ACC112 (cell line): ENCODE data around the gene LRP3.
"Not testable (repeated sequence)": the region's sequence is repeated elsewhere in the genome, so short reads cannot be mapped to it uniquely, and the experiment has no call there.

Experiments
- H2AFZ ChIP-seq: fragments of 200-600 bp; sonication (generic); one replicate; pipeline ENCODE4 v1.6.0; 2017; ENCODE audit warnings: antibody characterized with exemption, low read length; ENCODE audit not compliant: unreplicated experiment
- H3K27ac ChIP-seq: fragments of 200-600 bp; sonication (generic); 2 replicates; pipeline ENCODE4 v1.5.1; 2014; ENCODE audit warnings: low read depth, mild to moderate bottlenecking, antibody characterized with exemption, low read length, moderate library complexity
- H3K27me3 ChIP-seq: fragments of 200-600 bp; sonication (generic); 2 replicates; pipeline ENCODE4 v1.6.1; 2014; ENCODE audit warnings: mild to moderate bottlenecking, antibody characterized with exemption, low read length, moderate library complexity, mixed read lengths; ENCODE audit not compliant: insufficient read depth
- H3K36me3 ChIP-seq: fragments of 200-600 bp; sonication (generic); 2 replicates; pipeline ENCODE4 v1.6.1; 2016; ENCODE audit warnings: mild to moderate bottlenecking, antibody characterized with exemption, low read length, moderate library complexity, mixed read lengths; ENCODE audit not compliant: insufficient read depth
- H3K4me1 ChIP-seq: fragments of 200-600 bp; sonication (generic); one replicate; pipeline ENCODE4 v1.6.1; 2016; ENCODE audit warnings: low read length, mixed read lengths; ENCODE audit not compliant: insufficient read depth, unreplicated experiment, control insufficient read depth
- H3K4me3 ChIP-seq: fragments of 200-600 bp; sonication (generic); 2 replicates; pipeline ENCODE4 v1.5.1; 2014; ENCODE audit warnings: mild to moderate bottlenecking, low read depth, low read length
- H3K79me2 ChIP-seq: fragments of 200-600 bp; sonication (generic); one replicate; pipeline ENCODE4 v1.6.0; 2016; ENCODE audit warnings: low read length; ENCODE audit not compliant: control insufficient read depth, unreplicated experiment, insufficient read depth

LRP3 gene, protein sequence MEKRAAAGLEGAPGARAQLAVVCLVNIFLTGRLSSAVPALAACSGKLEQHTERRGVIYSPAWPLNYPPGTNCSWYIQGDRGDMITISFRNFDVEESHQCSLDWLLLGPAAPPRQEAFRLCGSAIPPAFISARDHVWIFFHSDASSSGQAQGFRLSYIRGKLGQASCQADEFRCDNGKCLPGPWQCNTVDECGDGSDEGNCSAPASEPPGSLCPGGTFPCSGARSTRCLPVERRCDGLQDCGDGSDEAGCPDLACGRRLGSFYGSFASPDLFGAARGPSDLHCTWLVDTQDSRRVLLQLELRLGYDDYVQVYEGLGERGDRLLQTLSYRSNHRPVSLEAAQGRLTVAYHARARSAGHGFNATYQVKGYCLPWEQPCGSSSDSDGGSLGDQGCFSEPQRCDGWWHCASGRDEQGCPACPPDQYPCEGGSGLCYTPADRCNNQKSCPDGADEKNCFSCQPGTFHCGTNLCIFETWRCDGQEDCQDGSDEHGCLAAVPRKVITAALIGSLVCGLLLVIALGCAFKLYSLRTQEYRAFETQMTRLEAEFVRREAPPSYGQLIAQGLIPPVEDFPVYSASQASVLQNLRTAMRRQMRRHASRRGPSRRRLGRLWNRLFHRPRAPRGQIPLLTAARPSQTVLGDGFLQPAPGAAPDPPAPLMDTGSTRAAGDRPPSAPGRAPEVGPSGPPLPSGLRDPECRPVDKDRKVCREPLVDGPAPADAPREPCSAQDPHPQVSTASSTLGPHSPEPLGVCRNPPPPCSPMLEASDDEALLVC

GRCh38 chr19:33193865-33194362 is at the start of gene LRP3:
LRP3 (plus strand) TSS chr19:33194330; CDS start chr19:33194786, 456 bp downstream.
- peak within 1 kb of the TSS; percentile 86 for H3K4me3 ChIP-seq

DNA sequence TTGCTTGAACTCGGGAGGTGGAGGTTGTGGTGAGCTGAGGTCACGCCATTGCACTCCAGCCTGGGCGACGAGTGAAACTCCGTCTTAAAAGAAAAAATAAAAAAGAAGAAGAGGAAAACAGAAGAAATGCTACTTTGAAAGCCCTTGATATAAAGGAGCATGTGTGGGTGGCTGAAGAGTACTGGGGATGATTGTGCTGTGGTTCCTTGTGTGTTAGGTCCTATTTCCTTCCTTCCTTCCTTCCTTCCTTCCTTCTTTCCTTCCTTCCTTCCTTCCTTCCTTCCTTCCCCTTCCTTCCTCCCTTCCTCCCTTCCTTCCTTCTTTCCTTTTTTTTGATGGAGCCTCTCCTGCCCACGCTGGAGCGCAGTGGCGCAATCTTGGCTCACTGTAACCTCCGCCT is 47.9 kb upstream of the LRP3 start:
- Histone ChIP-seq H2AFZ (no peak overlapping the region), H3K4me1 (no peaks in the 10 kb centered on the region), H3K27ac (no peak overlapping the region), H3K27me3 (no peaks in the 10 kb centered on the region), H3K4me3 (no peak overlapping the region), H3K36me3 (no peaks in the 10 kb centered on the region), H3K79me2 (no peaks in the 10 kb centered on the region)

More at GRCh38 chr19:33193865-33194362, at the start of gene LRP3:
- H3K79me2 ChIP-seq = no peaks in the 10 kb centered on the region
- no peaks in the 10 kb centered on the region for H3K27me3 ChIP-seq
- H3K27ac ChIP-seq = no peak within 1 kb of the TSS
- H2AFZ ChIP-seq = no peak within 1 kb of the TSS
- no peaks in the 10 kb centered on the region for H3K36me3 ChIP-seq
- H3K4me1 ChIP-seq = peaks cover 5% of the 10 kb centered on the region

DNA sequence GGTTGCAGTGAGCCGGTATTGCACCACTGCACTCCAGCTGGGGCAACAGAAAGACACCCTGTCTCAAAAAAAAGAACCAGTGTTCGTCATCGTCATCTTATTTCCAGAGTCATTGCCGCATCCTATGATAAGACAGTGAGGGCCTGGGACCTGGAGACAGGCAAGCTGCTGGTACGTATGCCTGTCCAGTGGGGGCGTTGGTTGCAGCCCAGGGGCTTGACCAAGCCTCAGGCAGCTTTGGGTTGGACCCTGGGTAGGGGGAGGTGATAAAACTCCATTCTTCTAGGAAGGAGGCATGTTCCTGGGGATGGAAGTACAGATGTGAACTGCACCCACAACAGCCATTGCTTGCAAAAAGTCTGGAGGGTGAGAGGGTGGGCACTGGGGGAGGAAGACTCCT is 46.6 kb upstream of the LRP3 start:
- no peak overlapping the region for H2AFZ ChIP-seq
- no peak overlapping the region for H3K27ac ChIP-seq
- no peaks in the 10 kb centered on the region for H3K4me1 ChIP-seq
- no peaks in the 10 kb centered on the region for H3K36me3 ChIP-seq
- H3K79me2 ChIP-seq = no peaks in the 10 kb centered on the region
- no peaks in the 10 kb centered on the region for H3K27me3 ChIP-seq
- no peak overlapping the region for H3K4me3 ChIP-seq

GRCh38 chr19:33150852-33151518 is 43.1 kb upstream of the LRP3 start:
- Histone ChIP-seq H3K79me2 (no peaks in the 10 kb centered on the region), H3K4me3 (no peak overlapping the region), H3K27ac (no peak overlapping the region), H3K36me3 (no peaks in the 10 kb centered on the region), H3K27me3 (no peaks in the 10 kb centered on the region), H3K4me1 (no peaks in the 10 kb centered on the region), H2AFZ (no peak overlapping the region)

GRCh38 chr19:33152176-33152575 is 42.0 kb upstream of the LRP3 start:
- H2AFZ ChIP-seq = no peak overlapping the region
- no peaks in the 10 kb centered on the region for H3K36me3 ChIP-seq

DNA sequence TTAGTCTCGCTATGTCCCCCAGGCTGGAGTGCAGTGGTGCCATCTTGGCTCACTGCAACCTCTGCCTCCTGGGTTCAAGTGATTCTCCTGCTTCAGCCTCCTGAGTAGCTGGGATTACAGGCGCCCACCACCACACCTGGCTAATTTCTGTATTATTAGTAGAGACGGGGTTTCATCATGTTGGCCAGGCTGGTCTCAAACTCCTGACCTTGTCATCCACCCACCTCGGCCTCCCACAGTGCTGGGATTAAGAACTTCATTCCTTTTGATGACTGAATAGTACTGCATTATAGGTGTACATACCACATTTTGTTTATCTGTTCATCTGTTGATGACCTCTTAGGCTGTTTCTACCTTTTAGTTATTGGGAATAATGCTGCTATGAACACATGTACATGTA is 41.5 kb upstream of the LRP3 start:
- not testable (repeated sequence) for H3K4me3 ChIP-seq, H3K79me2 ChIP-seq, H3K36me3 ChIP-seq, H2AFZ ChIP-seq, H3K4me1 ChIP-seq, H3K27ac ChIP-seq, H3K27me3 ChIP-seq

More at GRCh38 chr19:33152176-33152575, 42.0 kb upstream of the LRP3 start:
- H3K27me3 ChIP-seq = no peaks in the 10 kb centered on the region
- H3K27ac ChIP-seq = no peak overlapping the region
- no peaks in the 10 kb centered on the region for H3K79me2 ChIP-seq
- H3K4me1 ChIP-seq = no peaks in the 10 kb centered on the region
- H3K4me3 ChIP-seq = no peak overlapping the region

GRCh38 chr19:33154313-33154712 is 39.8 kb upstream of the LRP3 start:
- H3K79me2 ChIP-seq, H2AFZ ChIP-seq, H3K27me3 ChIP-seq, H3K27ac ChIP-seq, H3K4me3 ChIP-seq, H3K36me3 ChIP-seq, H3K4me1 ChIP-seq: not testable (repeated sequence)

GRCh38 chr19:33156334-33156733 is 37.8 kb upstream of the LRP3 start:
- Histone ChIP-seq H3K4me1 (no peaks in the 10 kb centered on the region), H3K36me3 (no peaks in the 10 kb centered on the region), H3K27me3 (no peaks in the 10 kb centered on the region), H3K27ac (no peak overlapping the region), H3K79me2 (no peaks in the 10 kb centered on the region), H2AFZ (no peak overlapping the region), H3K4me3 (no peak overlapping the region)

DNA sequence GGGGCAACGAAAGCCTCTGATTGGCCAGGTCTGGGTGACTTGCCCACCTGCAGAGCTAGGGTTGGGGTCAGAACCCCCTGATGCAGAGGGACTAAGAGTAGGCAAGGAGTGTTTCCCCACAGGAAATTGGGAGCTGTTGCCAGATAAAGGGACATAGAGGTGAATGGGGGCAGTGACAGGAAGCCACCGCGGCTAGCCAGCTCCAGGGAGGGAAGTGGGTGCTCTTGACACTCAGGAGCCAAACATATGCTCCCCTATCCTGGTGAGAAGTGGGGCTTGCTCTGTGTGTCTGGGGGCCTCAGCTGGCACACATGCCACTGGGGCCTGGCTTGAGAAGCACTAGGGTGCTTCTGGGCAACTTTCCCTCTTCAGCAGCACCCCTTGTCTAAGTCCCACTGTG is 36.2 kb upstream of the LRP3 start:
- H2AFZ ChIP-seq = no peak overlapping the region
- H3K27ac ChIP-seq = no peak overlapping the region
- H3K4me1 ChIP-seq = no peaks in the 10 kb centered on the region
- H3K27me3 ChIP-seq = no peaks in the 10 kb centered on the region
- H3K36me3 ChIP-seq = no peaks in the 10 kb centered on the region
- no peaks in the 10 kb centered on the region for H3K79me2 ChIP-seq
- no peak overlapping the region for H3K4me3 ChIP-seq

DNA sequence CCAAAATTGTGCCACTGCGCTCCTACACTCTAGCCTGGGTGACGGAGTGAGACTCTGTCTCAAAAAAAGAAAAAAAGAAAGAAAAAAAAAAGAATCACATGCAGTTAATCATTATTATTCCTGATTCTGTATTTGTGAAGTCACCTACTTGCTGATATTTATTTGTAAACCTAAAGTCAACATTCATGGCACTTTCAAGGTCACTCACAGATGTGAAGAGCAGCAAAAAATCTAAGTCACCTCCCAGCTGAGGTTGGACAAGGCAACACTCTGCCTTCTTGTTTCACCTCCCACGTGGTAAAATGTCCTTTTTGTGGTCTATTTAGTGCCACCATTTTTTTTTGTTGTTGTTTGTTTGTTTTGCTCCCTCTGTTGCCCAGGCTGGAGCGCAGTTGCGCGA is 35.8 kb upstream of the LRP3 start:
- H3K27ac ChIP-seq = no peak overlapping the region
- H2AFZ ChIP-seq = no peak overlapping the region
- H3K36me3 ChIP-seq = no peaks in the 10 kb centered on the region
- H3K79me2 ChIP-seq = no peaks in the 10 kb centered on the region
- no peak overlapping the region for H3K4me3 ChIP-seq
- H3K27me3 ChIP-seq = no peaks in the 10 kb centered on the region
- no peaks in the 10 kb centered on the region for H3K4me1 ChIP-seq
